H1 (cell line): ENCODE measurements around the gene COX7A1. TPM values are rescaled to one million over a fixed set of nuclear protein-coding genes. Genes with fewer than 3 reads are reported as not detected.

ENCODE experiments used
- CTCF ChIA-PET: fragments of 300-600 bp; sonication (Branson Sonifier 250); formaldehyde crosslinking; loops from one replicate; lab custom pipeline; 2021; ENCODE audit not compliant: partially characterized antibody; lab: Charles Lee
- POLR2A ChIA-PET: fragments of 300-600 bp; sonication (Branson Sonifier 250); formaldehyde crosslinking; loops from one replicate; lab custom pipeline; 2021; ENCODE audit warnings: inconsistent platforms; ENCODE audit not compliant: partially characterized antibody; lab: Charles Lee
- DNase-seq, 2 experiments: peaks; one replicate each; pipeline versions ENCODE4 v3.0.0 to v3.0.0-alpha.2; 2010 to 2022; ENCODE audit warnings: low spot score in 2 of 2, low read depth in 1 of 2, mixed read lengths in 1 of 2
- FAIRE-seq: peaks from 2 replicates; lab custom pipeline; 2011; peaks lifted over from hg19 to GRCh38; lab: Jason Lieb, UNC
- H2AFZ ChIP-seq: 2 replicates; pipeline ENCODE4 v1.8.1; 2012; ENCODE audit warnings: low read length, inconsistent platforms
- H2AK5ac ChIP-seq: 2 replicates; pipeline ENCODE4 v1.6.1; 2013; ENCODE audit warnings: low read depth, low read length
- H2BK120ac ChIP-seq: replicated peaks from 2 replicates; pipeline ENCODE3; 2013; ENCODE audit warnings: low read depth, low read length, inconsistent platforms
- H2BK12ac ChIP-seq: 2 replicates; pipeline ENCODE4 v1.6.1; 2013; ENCODE audit warnings: low read depth, low read length
- H2BK15ac ChIP-seq: 2 replicates; pipeline ENCODE4 v1.6.1; 2013; ENCODE audit warnings: low read length
- H2BK20ac ChIP-seq: 2 replicates; pipeline ENCODE4 v1.6.1; 2013; ENCODE audit warnings: low read length
- H2BK5ac ChIP-seq: 2 replicates; pipeline ENCODE4 v1.6.1; 2013; ENCODE audit warnings: low read depth, low read length
- H3K14ac ChIP-seq: 2 replicates; pipeline ENCODE4 v1.6.1; 2013; ENCODE audit warnings: inconsistent platforms; ENCODE audit not compliant: insufficient read length
- H3K18ac ChIP-seq: 2 replicates; pipeline ENCODE4 v1.6.1; 2013; ENCODE audit warnings: low read length; ENCODE audit errors: extremely low read depth
- H3K23ac ChIP-seq: 2 replicates; pipeline ENCODE4 v1.6.1; 2013; ENCODE audit warnings: inconsistent platforms; ENCODE audit not compliant: insufficient read length
- H3K23me2 ChIP-seq: 2 replicates; pipeline ENCODE4 v1.6.1; 2013; ENCODE audit warnings: low read depth, low read length
- H3K27ac ChIP-seq: 2 replicates; pipeline ENCODE4 v1.6.1; 2011; ENCODE audit warnings: low read depth, low read length, inconsistent platforms
- H3K27me3 ChIP-seq, 4 experiments: replicated peaks in 1 of 4; 1 replicate in 1 of 4; 2 replicates in 3 of 4; pipeline versions ENCODE4 v1.6.1 to v1.8.1; 2011 to 2013; ENCODE audit warnings: low read length in 3 of 4, mild to moderate bottlenecking in 3 of 4, inconsistent platforms in 2 of 4, mixed read lengths in 2 of 4, moderate library complexity in 1 of 4; ENCODE audit not compliant: control insufficient read depth in 3 of 4, insufficient read depth in 3 of 4; ENCODE audit errors: extremely low read depth in 1 of 4
- H3K36me3 ChIP-seq, 4 experiments: 2 replicates each; pipeline versions ENCODE4 v1.6.1 to v1.8.1; 2011 to 2013; ENCODE audit warnings: mild to moderate bottlenecking in 4 of 4, low read length in 3 of 4, moderate library complexity in 2 of 4, control low read depth in 1 of 4, inconsistent platforms in 1 of 4; ENCODE audit not compliant: insufficient read depth in 4 of 4, control insufficient read depth in 2 of 4
- H3K4ac ChIP-seq: replicated peaks from 2 replicates; pipeline ENCODE3; 2013; ENCODE audit warnings: low read length, low read depth, mixed read lengths, inconsistent platforms; ENCODE audit not compliant: insufficient read length
- H3K4me1 ChIP-seq, 4 experiments: replicated peaks in 1 of 4; 1 replicate in 1 of 4; 2 replicates in 3 of 4; pipeline versions ENCODE4 v1.6.1 to v1.8.1; 2011 to 2013; ENCODE audit warnings: low read length in 3 of 4, inconsistent platforms in 2 of 4, mixed read lengths in 1 of 4; ENCODE audit not compliant: insufficient read depth in 4 of 4, control insufficient read depth in 3 of 4
- H3K4me2 ChIP-seq, 2 experiments: 2 replicates each; pipeline versions ENCODE4 v1.6.1 to v1.8.1; 2011 to 2013; ENCODE audit warnings: low read depth in 2 of 2, low read length in 2 of 2, control low read depth in 1 of 2, inconsistent platforms in 1 of 2, mild to moderate bottlenecking in 1 of 2; ENCODE audit not compliant: insufficient read depth in 1 of 2
- H3K4me3 ChIP-seq, 4 experiments: fragments of 200-600, 300-600 bp in 1 of 4; sonication (generic), shearing (Covaris generic), sonication (Bioruptor Twin) in 1 of 4; 2 replicates each; pipeline versions ENCODE4 v1.5.1 to v1.8.1; 2011 to 2016; ENCODE audit warnings: low read length in 4 of 4, low read depth in 3 of 4, control low read depth in 2 of 4, inconsistent platforms in 2 of 4, mild to moderate bottlenecking in 2 of 4, mixed read lengths in 1 of 4, moderate library complexity in 1 of 4; ENCODE audit not compliant: insufficient read depth in 2 of 4; ENCODE audit errors: extremely low read depth in 1 of 4
- H3K56ac ChIP-seq: replicated peaks from 2 replicates; pipeline ENCODE3; 2013; ENCODE audit warnings: low read depth, mild to moderate bottlenecking, mixed read lengths, low read length, inconsistent platforms; ENCODE audit not compliant: insufficient read length
- H3K79me1 ChIP-seq: 2 replicates; pipeline ENCODE4 v1.6.1; 2013; ENCODE audit warnings: low read depth, low read length, control low read depth
- H3K79me2 ChIP-seq, 2 experiments: 2 replicates each; pipeline versions ENCODE4 v1.6.1 to v1.8.1; 2012 to 2013; ENCODE audit warnings: low read length in 2 of 2, mild to moderate bottlenecking in 2 of 2, inconsistent platforms in 1 of 2; ENCODE audit not compliant: insufficient read depth in 2 of 2, control insufficient read depth in 1 of 2
- H3K9ac ChIP-seq, 4 experiments: replicated peaks in 1 of 4; 1 replicate in 1 of 4; 2 replicates in 3 of 4; pipeline versions ENCODE4 v1.6.1 to v1.8.1; 2011 to 2013; ENCODE audit warnings: low read depth in 3 of 4, low read length in 3 of 4, control low read depth in 2 of 4, mild to moderate bottlenecking in 2 of 4, moderate library complexity in 2 of 4, inconsistent platforms in 1 of 4; ENCODE audit errors: extremely low read depth in 1 of 4
- H3K9me3 ChIP-seq, 2 experiments: 2 replicates each; pipeline versions ENCODE4 v1.6.1 to v1.8.1; 2012 to 2013; ENCODE audit warnings: mild to moderate bottlenecking in 2 of 2, moderate library complexity in 2 of 2, control low read depth in 1 of 2, inconsistent platforms in 1 of 2, low read depth in 1 of 2, low read length in 1 of 2, mixed read lengths in 1 of 2; ENCODE audit not compliant: insufficient read depth in 2 of 2
- H4K20me1 ChIP-seq, 2 experiments: replicated peaks in 1 of 2; 2 replicates each; pipeline versions ENCODE3 to v1.8.1; 2011 to 2013; ENCODE audit warnings: inconsistent platforms in 2 of 2, low read length in 2 of 2, mild to moderate bottlenecking in 1 of 2; ENCODE audit not compliant: insufficient read depth in 2 of 2, control insufficient read depth in 1 of 2
- H4K5ac ChIP-seq: 2 replicates; pipeline ENCODE4 v1.6.1; 2013; ENCODE audit warnings: low read length, low read depth, mixed read lengths, inconsistent platforms; ENCODE audit not compliant: insufficient read length
- H4K8ac ChIP-seq: 2 replicates; pipeline ENCODE4 v1.8.0; 2013; ENCODE audit warnings: mild to moderate bottlenecking, moderate library complexity, low read length, inconsistent platforms; ENCODE audit not compliant: insufficient read depth; ENCODE audit errors: extremely low read depth
- H4K91ac ChIP-seq: replicated peaks from 2 replicates; pipeline ENCODE3; 2013; ENCODE audit warnings: low read length, mixed read lengths, inconsistent platforms; ENCODE audit not compliant: insufficient read length
- EZH2 ChIP-seq: fragments of 200-600 bp; sonication (generic); IDR thresholded peaks from 2 replicates; pipeline ENCODE4 v1.7.1; 2012; ENCODE audit warnings: low read depth, mild to moderate bottlenecking, moderate library complexity, low read length, inconsistent platforms; ENCODE audit not compliant: severe bottlenecking
- GTF2F1 ChIP-seq: IDR thresholded peaks from 2 replicates; pipeline ENCODE4 v1.6.1; 2012; ENCODE audit warnings: low read depth, low read length, improper control_type of control experiment, borderline replicate concordance
- POU5F1 ChIP-seq: IDR thresholded peaks from 2 replicates; pipeline ENCODE4 v1.6.1; 2011; ENCODE audit warnings: low read depth, mild to moderate bottlenecking, low read length, moderate library complexity
- WGBS, 2 experiments: shearing (Covaris generic) in 1 of 2; methylation state at CpG; one replicate each; pipeline versions ENCODE4 v1.1.6 to v1.1.7; 2013 to 2015; ENCODE audit warnings: low lambda C conversion rate in 2 of 2, mixed read lengths in 2 of 2, inconsistent platforms in 1 of 2, low coverage in 1 of 2, missing lambda C conversion rate in 1 of 2; ENCODE audit not compliant: insufficient replicate concordance in 2 of 2, insufficient coverage in 1 of 2, insufficient read length in 1 of 2; ENCODE audit errors: extremely low coverage in 1 of 2, missing lambda C conversion rate in 1 of 2; 5-methylcytosine and 5-hydroxymethylcytosine counted together
- polyA plus RNA-seq, 7 experiments: library from polyadenylated mRNA; depleted of rRNA in 3 of 7; stranded (reverse) in 5 of 7; unstranded in 2 of 7; fragments of >200 nt in 5 of 7; fragments of 200-250 nt in 2 of 7; gene quantifications; 1 replicate in 5 of 7; 2 replicates in 1 of 7; 4 replicates in 1 of 7; pipeline versions ENCODE4 v1.2.1 to v1.2.3, GENCODE V29; 2011 to 2013; ENCODE audit warnings: missing spikeins in 2 of 7, mixed read lengths in 2 of 7
- total RNA-seq: library from RNA; stranded (reverse); fragmentation: NEBNext Ultra II Directional; extraction: Animal tissue kit (Norgen Biotek cat#: 25700); gene quantifications from 2 replicates; pipeline ENCODE4 v1.2.1, GENCODE V29; 2021
- TF ChIP-seq, protein P1 (sequence below), 3 experiments: IDR thresholded peaks; 1 replicate in 2 of 3; 2 replicates in 1 of 3; pipeline versions ENCODE4 v1.5.1 to v1.6.1; 2011; ENCODE audit warnings: low read length in 3 of 3, mild to moderate bottlenecking in 3 of 3, inconsistent platforms in 2 of 3, low read depth in 1 of 3, moderate library complexity in 1 of 3; ENCODE audit not compliant: insufficient read depth in 1 of 3; ENCODE audit errors: control extremely low read depth in 1 of 3

Gene COX7A1
- total and polyA plus RNA-seq, 2 of the 8 experiments (the other 6 are each of a cell fraction or from before 2014, with no cell fraction given): 0.60 TPM

DNA sequence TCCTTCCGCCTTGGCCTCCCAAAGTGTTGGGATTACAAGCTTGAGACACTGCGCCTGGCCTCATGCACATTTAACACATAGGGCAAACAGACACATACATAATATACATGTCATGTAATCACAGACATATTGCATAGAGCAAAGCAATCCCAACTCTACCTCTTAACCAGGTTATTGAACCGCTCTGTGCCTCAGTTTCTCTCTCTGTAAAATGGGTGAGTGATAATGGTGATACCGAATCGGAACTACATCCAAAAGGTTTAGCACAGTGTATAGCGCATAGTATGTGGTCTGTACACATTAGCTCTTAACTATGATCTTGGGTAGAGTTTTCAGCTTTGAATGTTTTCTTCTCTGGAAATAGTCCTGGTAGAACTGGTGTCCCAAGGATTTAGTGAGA is 7.6 kb downstream of the COX7A1 start:
- ChIA-PET CTCF (interaction anchor here (1.1 kb wide), 1 partner anchor 9 kb away, joined by 5 read pairs; no protein-coding TSS in a partner anchor), POLR2A (interaction anchor here (1.2 kb wide), 1 partner anchor 29 kb away, joined by 3 read pairs; no protein-coding TSS in a partner anchor)
- Histone ChIP-seq H3K18ac (no peak overlapping the region), H3K14ac (no peak overlapping the region), H3K79me2 (peaks cover 0 to 12% of the 10 kb centered on the region in 2 experiments; a peak in 1 of 4 replicates), H3K79me1 (peaks cover 3% of the 10 kb centered on the region), H3K36me3 (peaks cover 17 to 55% (median 40%) of the 10 kb centered on the region in 4 experiments), H3K56ac (no peak overlapping the region), H2BK5ac (no peak overlapping the region), H3K9ac (no peak overlapping the region), H4K8ac (no peak overlapping the region), H3K9me3 (no peaks in the 10 kb centered on the region), H2AFZ (no peak overlapping the region), H3K27ac (no peak overlapping the region), H3K23ac (no peak overlapping the region), H2BK12ac (no peak overlapping the region), H3K4ac (no peak overlapping the region), H2BK120ac (no peak overlapping the region), H2BK15ac (no peak overlapping the region), H4K91ac (no peak overlapping the region), H2AK5ac (no peak overlapping the region), H2BK20ac (no peak overlapping the region), H3K23me2 (peaks cover 10% of the 10 kb centered on the region; the same call in 1 of the 2 replicates), H4K5ac (no peak overlapping the region), H3K4me2 (no peak overlapping the region), H3K4me3 (no peak overlapping the region), H3K27me3 (no peaks in the 10 kb centered on the region), H4K20me1 (peaks cover 0 to 11% of the 10 kb centered on the region in 2 experiments), H3K4me1 (peaks cover 0 to 3% (median 3%) of the 10 kb centered on the region in 4 experiments; a peak in 3 of 7 replicates)
- no peak for FAIRE-seq
- no peak for DNase-seq
- WGBS, 2 experiments: 97% methylated on average over 6 of the region's 6 CpGs; no CpG with 5 or more reads in 1 of the 2 experiments
- no peak for TF ChIP-seq GTF2F1
- TF ChIP-seq EZH2: no peak
- TF ChIP-seq, protein P1, sequence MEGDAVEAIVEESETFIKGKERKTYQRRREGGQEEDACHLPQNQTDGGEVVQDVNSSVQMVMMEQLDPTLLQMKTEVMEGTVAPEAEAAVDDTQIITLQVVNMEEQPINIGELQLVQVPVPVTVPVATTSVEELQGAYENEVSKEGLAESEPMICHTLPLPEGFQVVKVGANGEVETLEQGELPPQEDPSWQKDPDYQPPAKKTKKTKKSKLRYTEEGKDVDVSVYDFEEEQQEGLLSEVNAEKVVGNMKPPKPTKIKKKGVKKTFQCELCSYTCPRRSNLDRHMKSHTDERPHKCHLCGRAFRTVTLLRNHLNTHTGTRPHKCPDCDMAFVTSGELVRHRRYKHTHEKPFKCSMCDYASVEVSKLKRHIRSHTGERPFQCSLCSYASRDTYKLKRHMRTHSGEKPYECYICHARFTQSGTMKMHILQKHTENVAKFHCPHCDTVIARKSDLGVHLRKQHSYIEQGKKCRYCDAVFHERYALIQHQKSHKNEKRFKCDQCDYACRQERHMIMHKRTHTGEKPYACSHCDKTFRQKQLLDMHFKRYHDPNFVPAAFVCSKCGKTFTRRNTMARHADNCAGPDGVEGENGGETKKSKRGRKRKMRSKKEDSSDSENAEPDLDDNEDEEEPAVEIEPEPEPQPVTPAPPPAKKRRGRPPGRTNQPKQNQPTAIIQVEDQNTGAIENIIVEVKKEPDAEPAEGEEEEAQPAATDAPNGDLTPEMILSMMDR (IDR thresholded peaks at IDR 0.05; ENCODE audit: control extremely low read depth in 1 of 3, insufficient read depth in 1 of 3, low read depth in 1 of 3, low read length in 3 of 3): no peak
- TF ChIP-seq POU5F1: no peak
